ENCODE data around the gene SCAF4. TPM values are rescaled to one million over a fixed set of nuclear protein-coding genes. Genes with fewer than 3 reads are reported as not detected.

The SCAF4 gene
- polyA plus RNA-seq, 1 of the 3 experiments (the other 2 are of a cell fraction), result 8.5 TPM

GRCh38 chr21:31725202-31725839, 6.6 kb downstream of the SCAF4 start:
- H3K9ac ChIP-seq, result no peak overlapping the region
- H3F3A ChIP-seq (replicated peaks; ENCODE audit: insufficient read depth), result peaks cover 10% of the 10 kb centered on the region
- TF ChIP-seq EZH2phosphoT487 (IDR thresholded peaks at IDR 0.05; ENCODE audit: borderline replicate concordance, low read depth) (no peak), RXRA (IDR thresholded peaks at IDR 0.05; ENCODE audit: borderline replicate concordance, low read depth) (no peak), REST (IDR thresholded peaks at IDR 0.05; ENCODE audit: low read depth, low read length) (no peak), TCF12 (IDR thresholded peaks at IDR 0.05) (no peak), PBX3 (IDR thresholded peaks at IDR 0.05) (no peak), GABPA (IDR thresholded peaks at IDR 0.05; ENCODE audit: low read depth) (no peak), RFX5 (IDR thresholded peaks at IDR 0.05; ENCODE audit: low read length) (no peak)
- H3K27me3 ChIP-seq (ENCODE audit: insufficient read depth), result no peaks in the 10 kb centered on the region
- no peak overlapping the region for H3K4me3 ChIP-seq (ENCODE audit: low read depth in 2 of 2, low read length in 1 of 2)
- H3K79me2 ChIP-seq (ENCODE audit: insufficient read depth), result peaks cover 100% of the 10 kb centered on the region
- peaks cover 100% of the 10 kb centered on the region for H4K20me1 ChIP-seq (ENCODE audit: insufficient read depth)
- ChIA-PET CTCF (interaction anchor here (1.2 kb wide), 1 partner anchor 61 kb away, joined by 3 read pairs; no protein-coding TSS in a partner anchor), POLR2A (no interaction called here)
- 88% methylated on average over 6 of the region's 6 CpGs for WGBS (ENCODE audit: low lambda C conversion rate)
- DNase-seq, result no peak
- peaks cover 5 to 13% of the 10 kb centered on the region in 2 experiments; a peak in 2 of 4 replicates for H3K4me1 ChIP-seq (ENCODE audit: control insufficient read depth in 1 of 2, insufficient read depth in 2 of 2, low read depth in 1 of 2, low read length in 1 of 2)
- H3K9me3 ChIP-seq, result no peaks in the 10 kb centered on the region
- no peak overlapping the region for H3K27ac ChIP-seq (ENCODE audit: low read depth in 2 of 2, low read length in 1 of 2)
- H3K4me2 ChIP-seq, result no peak overlapping the region
- no peak overlapping the region for H2AFZ ChIP-seq (ENCODE audit: low read depth)
- no peaks in the 10 kb centered on the region for H3K9me2 ChIP-seq
- H3K36me3 ChIP-seq (replicated peaks in 1 of 2; ENCODE audit: control insufficient read depth in 1 of 2, insufficient read depth in 2 of 2, low read length in 1 of 2), result peaks cover 0 to 3% of the 10 kb centered on the region in 2 experiments

GRCh38 chr21:31724552-31724951, 7.4 kb downstream of the SCAF4 start:
- ChIA-PET POLR2A (interaction anchor here (0.6 kb wide), 1 partner anchor 55 kb away, joined by 3 read pairs; no protein-coding TSS in a partner anchor), CTCF (interaction anchor here (1.0 to 1.2 kb wide), 2 partner anchors 19 to 62 kb away, joined by 3 read pairs; no protein-coding TSS in a partner anchor)
- Histone ChIP-seq H3K27me3 (ENCODE audit: insufficient read depth) (no peaks in the 10 kb centered on the region), H2AFZ (ENCODE audit: low read depth) (no peak overlapping the region), H3F3A (replicated peaks; ENCODE audit: insufficient read depth) (peaks cover 14% of the 10 kb centered on the region), H3K4me3 (ENCODE audit: low read depth in 2 of 2, low read length in 1 of 2) (no peak overlapping the region), H3K4me1 (ENCODE audit: control insufficient read depth in 1 of 2, insufficient read depth in 2 of 2, low read depth in 1 of 2, low read length in 1 of 2) (peaks cover 0 to 6% of the 10 kb centered on the region in 2 experiments; a peak in 2 of 4 replicates), H3K79me2 (ENCODE audit: insufficient read depth) (peaks cover 100% of the 10 kb centered on the region), H3K36me3 (replicated peaks in 1 of 2; ENCODE audit: control insufficient read depth in 1 of 2, insufficient read depth in 2 of 2, low read length in 1 of 2) (peaks cover 0 to 3% of the 10 kb centered on the region in 2 experiments), H3K27ac (ENCODE audit: low read depth in 2 of 2, low read length in 1 of 2) (no peak overlapping the region), H3K4me2 (no peak overlapping the region), H3K9me3 (no peaks in the 10 kb centered on the region), H3K9me2 (no peaks in the 10 kb centered on the region), H3K9ac (no peak overlapping the region), H4K20me1 (ENCODE audit: insufficient read depth) (peaks cover 100% of the 10 kb centered on the region)
- no peak for DNase-seq
- WGBS (ENCODE audit: low lambda C conversion rate), result 94% methylated on average over 4 of the region's 4 CpGs
- TF ChIP-seq TCF12 (IDR thresholded peaks at IDR 0.05) (no peak), SIN3A (IDR thresholded peaks at IDR 0.05; ENCODE audit: borderline replicate concordance, low read depth, low read length) (no peak)

All from SK-N-SH (cell line).